Measurements from ENCODE around the gene C1QTNF12.

GRCh38 chr1:1259951-1260600, 13.6 kb upstream of the C1QTNF12 start:
- no peak for TF ChIP-seq POLR2A (IDR thresholded peaks at IDR 0.05)
- TF ChIP-seq CTCF (IDR thresholded peaks at IDR 0.05): no peak

Measured in esophagus squamous epithelium (tissue), 4 donors.